MCF 10A (cell line): ENCODE results near the gene TUBGCP2. TPM values are rescaled to one million over a fixed set of nuclear protein-coding genes. Genes with fewer than 3 reads are reported as not detected.

Source experiments
- BruUV-seq: library from RNA; stranded (reverse); fragments of 400-500 nt; replicated peaks from 2 replicates; lab custom pipeline; 2021; lab: Mats Ljungman, UMichigan
- CTCF ChIA-PET: fragments of 300-600 bp; sonication (Branson Sonifier 250); formaldehyde crosslinking; extraction: SDS; loops from one replicate; lab custom pipeline; 2021; ENCODE audit warnings: antibody characterized with exemption, inconsistent platforms; lab: Yijun Ruan, JAX
- POLR2A ChIA-PET: fragments of 300-600, 350-650 bp; sonication (Branson Sonifier 250); formaldehyde crosslinking; extraction: SDS; loops from one replicate; lab custom pipeline; 2020; ENCODE audit warnings: antibody characterized with exemption, inconsistent platforms; lab: Yijun Ruan, JAX
- DNase-seq: peaks from one replicate; pipeline ENCODE4 v3.0.0-alpha.2; 2018; ENCODE audit not compliant: unreplicated experiment
- H3K27ac Mint-ChIP-seq: one replicate; pipeline ENCODE4 v1.8.0; 2022; ENCODE audit warnings: mild to moderate bottlenecking, low read depth, mixed read lengths; ENCODE audit not compliant: unreplicated experiment
- H3K27me3 Mint-ChIP-seq: one replicate; pipeline ENCODE4 v1.8.0; 2022; ENCODE audit warnings: mixed read lengths; ENCODE audit not compliant: insufficient read depth, unreplicated experiment
- H3K36me3 Mint-ChIP-seq: one replicate; pipeline ENCODE4 v1.8.0; 2022; ENCODE audit warnings: mild to moderate bottlenecking, moderate library complexity, mixed read lengths; ENCODE audit not compliant: insufficient read depth, unreplicated experiment
- H3K4me1 Mint-ChIP-seq: one replicate; pipeline ENCODE4 v1.8.0; 2022; ENCODE audit warnings: mixed read lengths; ENCODE audit not compliant: insufficient read depth, unreplicated experiment
- H3K4me3 Mint-ChIP-seq: one replicate; pipeline ENCODE4 v1.8.0; 2022; ENCODE audit warnings: mild to moderate bottlenecking, moderate library complexity, mixed read lengths; ENCODE audit not compliant: unreplicated experiment
- H3K9me3 Mint-ChIP-seq: one replicate; pipeline ENCODE4 v1.8.0; 2022; ENCODE audit warnings: mixed read lengths; ENCODE audit not compliant: unreplicated experiment
- intact Hi-C: fragments of 100-400 bp; cut with micrococcal nuclease; formaldehyde crosslinking; loops from 2 replicates; pipeline ENCODE4 v1.14.1; 2022
- microRNA-seq: library from miRNA; unstranded; fragments of <30 nt; microRNA quantifications from one replicate; pipeline ENCODE4 v1.2.0, GENCODE V29; 2022
- total RNA-seq: library from RNA; stranded (reverse); gene quantifications from 2 replicates; pipeline ENCODE4 v1.2.3, GENCODE V29; 2022
- TF ChIP-seq, protein P1 (sequence below): fragments of 200-600 bp; IDR thresholded peaks from one replicate; pipeline ENCODE4 v1.8.0; 2022; ENCODE audit warnings: antibody characterized with exemption, mild to moderate bottlenecking; ENCODE audit not compliant: unreplicated experiment

The TUBGCP2 gene
- total RNA-seq, 1 experiment from 2014 or later: 95.9 TPM

DNA sequence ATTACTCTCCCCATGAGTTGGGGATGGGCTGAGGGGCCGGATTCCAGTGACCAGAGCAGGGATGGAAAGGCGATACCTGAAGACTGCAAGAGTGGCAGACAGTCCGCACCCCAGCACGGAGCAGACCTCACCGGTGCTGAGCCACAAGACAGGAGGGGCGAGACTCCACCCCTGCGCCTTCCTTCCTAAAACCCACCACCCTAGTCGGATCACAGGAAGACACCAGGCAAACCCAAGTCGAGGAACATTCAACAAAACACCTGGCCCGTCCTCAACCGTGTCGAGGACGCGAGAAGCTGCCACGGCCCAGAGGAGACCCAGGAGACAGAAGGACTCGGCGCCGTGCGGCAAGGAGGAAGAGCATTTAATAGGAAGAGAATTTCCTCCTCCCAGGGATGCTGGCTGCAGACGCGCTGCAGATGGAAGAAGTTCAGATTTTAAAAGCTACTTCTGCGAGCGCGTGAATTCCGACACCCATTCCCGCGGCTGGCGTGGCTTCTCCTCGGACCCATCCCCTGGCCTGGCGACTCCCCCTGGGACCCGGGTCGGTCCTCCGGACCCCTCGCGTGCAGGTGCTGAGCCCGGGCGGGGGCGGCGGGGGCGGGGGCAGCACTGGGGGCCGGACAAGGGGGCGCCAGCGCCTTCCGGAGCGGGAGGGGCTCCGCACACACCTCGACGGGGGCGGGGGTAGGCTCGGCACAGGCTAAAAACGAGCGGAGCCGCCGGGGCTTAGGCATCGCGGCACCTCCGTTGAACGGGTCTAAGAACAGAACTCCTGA lies 79.2 kb downstream of the TUBGCP2 start:
- Mint-ChIP-seq H3K4me3 (no peak overlapping the region), H3K36me3 (no peaks in the 10 kb centered on the region)
- POLR2A ChIA-PET: no interaction called here

More for the DNA sequence above, 79.2 kb downstream of the TUBGCP2 start:
- no TSS peak for BruUV-seq
- Mint-ChIP-seq H3K27me3 (no peaks in the 10 kb centered on the region), H3K4me1 (no peaks in the 10 kb centered on the region), H3K9me3 (no peaks in the 10 kb centered on the region), H3K27ac (no peak overlapping the region)
- TF ChIP-seq, protein P1, sequence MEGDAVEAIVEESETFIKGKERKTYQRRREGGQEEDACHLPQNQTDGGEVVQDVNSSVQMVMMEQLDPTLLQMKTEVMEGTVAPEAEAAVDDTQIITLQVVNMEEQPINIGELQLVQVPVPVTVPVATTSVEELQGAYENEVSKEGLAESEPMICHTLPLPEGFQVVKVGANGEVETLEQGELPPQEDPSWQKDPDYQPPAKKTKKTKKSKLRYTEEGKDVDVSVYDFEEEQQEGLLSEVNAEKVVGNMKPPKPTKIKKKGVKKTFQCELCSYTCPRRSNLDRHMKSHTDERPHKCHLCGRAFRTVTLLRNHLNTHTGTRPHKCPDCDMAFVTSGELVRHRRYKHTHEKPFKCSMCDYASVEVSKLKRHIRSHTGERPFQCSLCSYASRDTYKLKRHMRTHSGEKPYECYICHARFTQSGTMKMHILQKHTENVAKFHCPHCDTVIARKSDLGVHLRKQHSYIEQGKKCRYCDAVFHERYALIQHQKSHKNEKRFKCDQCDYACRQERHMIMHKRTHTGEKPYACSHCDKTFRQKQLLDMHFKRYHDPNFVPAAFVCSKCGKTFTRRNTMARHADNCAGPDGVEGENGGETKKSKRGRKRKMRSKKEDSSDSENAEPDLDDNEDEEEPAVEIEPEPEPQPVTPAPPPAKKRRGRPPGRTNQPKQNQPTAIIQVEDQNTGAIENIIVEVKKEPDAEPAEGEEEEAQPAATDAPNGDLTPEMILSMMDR: no peak
- intact Hi-C loops: no loop called here
- DNase-seq: no peak
- CTCF ChIA-PET: interaction anchor here (0.8 kb wide), 1 partner anchor 102 kb away, joined by 4 read pairs; no protein-coding TSS in a partner anchor

Small RNAs within 50 kb of the gene (microRNA-seq; reads per million reads assigned to microRNA genes)
- not detected for gene MIR202

Other genes starting within 250 kb of the TUBGCP2 start
- not detected in 2 replicates for gene ADGRA1, start 220.9 kb downstream of the TUBGCP2 start, total RNA-seq
- gene KNDC1, start 148.7 kb downstream of the TUBGCP2 start, total RNA-seq: 2.1 and 2.4 TPM in 2 replicates
- gene UTF1, start 78.7 kb downstream of the TUBGCP2 start, total RNA-seq: not detected in 2 replicates
- not detected in 2 replicates for gene VENTX, start 71.0 kb downstream of the TUBGCP2 start, total RNA-seq
- gene ADAM8, start 32.0 kb downstream of the TUBGCP2 start, total RNA-seq: 20.2 and 23.2 TPM in 2 replicates
- gene ZNF511, start within 50 bp of the TUBGCP2 start, total RNA-seq: 28.9 and 42.7 TPM in 2 replicates
- gene CALY, start 28.0 kb upstream of the TUBGCP2 start, total RNA-seq: not detected in 2 replicates
- not detected in 2 replicates for gene PRAP1, start 38.5 kb upstream of the TUBGCP2 start, total RNA-seq
- gene FUOM, start 49.1 kb upstream of the TUBGCP2 start, total RNA-seq: 16.6 and 22.6 TPM in 2 replicates
- gene ECHS1, start 64.5 kb upstream of the TUBGCP2 start, total RNA-seq: 72.4 and 82.7 TPM in 2 replicates
- 1.2 and 1.8 TPM in 2 replicates for gene PAOX, start 70.4 kb upstream of the TUBGCP2 start, total RNA-seq
- gene MTG1, start 85.3 kb upstream of the TUBGCP2 start, total RNA-seq: 71.6 and 74.3 TPM in 2 replicates
- not detected in 2 replicates for gene SPRN, start 115.8 kb upstream of the TUBGCP2 start, total RNA-seq
- gene SCART1, start 145.1 kb upstream of the TUBGCP2 start, total RNA-seq: 0.93 and 1.3 TPM in 2 replicates
- gene CYP2E1, start 218.5 kb upstream of the TUBGCP2 start, total RNA-seq: not detected in 2 replicates